Muscle of leg (tissue), 11 donors: ENCODE results near the gene CDC42BPB. TPM values are rescaled to one million over a fixed set of nuclear protein-coding genes. Genes with fewer than 3 reads are reported as not detected.

Experiments used
- DNase-seq: peaks from one replicate; pipeline ENCODE4 v3.0.0; 2013
- H3K27ac ChIP-seq: one replicate; pipeline ENCODE4 v1.5.1; 2013; ENCODE audit warnings: mild to moderate bottlenecking, low read length, control low read depth
- H3K27me3 ChIP-seq: one replicate; pipeline ENCODE4 v1.6.1; 2013; ENCODE audit warnings: low read length; ENCODE audit not compliant: control insufficient read depth, insufficient read depth
- H3K36me3 ChIP-seq: one replicate; pipeline ENCODE4 v1.6.1; 2013; ENCODE audit warnings: low read length; ENCODE audit not compliant: control insufficient read depth, insufficient read depth
- H3K4me1 ChIP-seq: one replicate; pipeline ENCODE4 v1.6.1; 2013; ENCODE audit warnings: low read length; ENCODE audit not compliant: control insufficient read depth, insufficient read depth
- H3K4me3 ChIP-seq: one replicate; pipeline ENCODE4 v1.5.1; 2013; ENCODE audit warnings: low read length, control low read depth
- H3K9me3 ChIP-seq: replicated peaks from 2 replicates; pipeline ENCODE4 v1.6.1; 2013; ENCODE audit warnings: low read depth, low read length; ENCODE audit not compliant: control insufficient read depth
- WGBS: methylation state at CpG from one replicate; pipeline ENCODE4 v1.1.5; 2013; ENCODE audit warnings: missing lambda C conversion rate; ENCODE audit not compliant: insufficient coverage; 5-methylcytosine and 5-hydroxymethylcytosine counted together
- polyA plus RNA-seq, 8 donors: library from polyadenylated mRNA; unstranded; fragments of 120-200 nt; gene quantifications; one replicate each; pipeline versions ENCODE4 v1.2.1 to v1.2.3, GENCODE V29; 2013; ENCODE audit warnings: inconsistent platforms in 1 of 8, low replicate concordance in 1 of 8; ENCODE audit not compliant: insufficient read length in 8 of 8, insufficient read depth in 1 of 8
- total RNA-seq: library from RNA; stranded (reverse); fragments of 120-200 nt; gene quantifications from one replicate; pipeline ENCODE4 v1.2.4, GENCODE V29; 2013

Gene CDC42BPB
- total and polyA plus RNA-seq, 9 donors, result 34.8 to 65.7 (median 55.4) TPM

GRCh38 chr14:103093856-103094405 lies 36.6 kb upstream of the CDC42BPB start:
- Histone ChIP-seq H3K27me3 (peaks cover 27% of the 10 kb centered on the region), H3K4me3 (no peak overlapping the region), H3K9me3 (no peaks in the 10 kb centered on the region), H3K27ac (peak overlapping the region; percentile 62), H3K36me3 (no peaks in the 10 kb centered on the region), H3K4me1 (peaks cover 26% of the 10 kb centered on the region)
- DNase-seq, result no peak
- 51% methylated on average over 12 of the region's 13 CpGs for WGBS

- H3K27me3 ChIP-seq, result peaks cover 24% of the 10 kb centered on the region
- peaks cover 26% of the 10 kb centered on the region for H3K4me1 ChIP-seq
- no peak for DNase-seq
- peak overlapping the region; percentile 19 for H3K4me3 ChIP-seq
- 42% methylated on average over 5 of the region's 9 CpGs for WGBS
- no peaks in the 10 kb centered on the region for H3K36me3 ChIP-seq
- H3K27ac ChIP-seq, result no peak overlapping the region
- H3K9me3 ChIP-seq, result no peaks in the 10 kb centered on the region
Measured at GRCh38 chr14:103091883-103092222, 34.5 kb upstream of the CDC42BPB start.

GRCh38 chr14:103091041-103091882 lies 33.9 kb upstream of the CDC42BPB start:
- Histone ChIP-seq H3K27ac (no peak overlapping the region), H3K27me3 (peaks cover 24% of the 10 kb centered on the region), H3K9me3 (no peaks in the 10 kb centered on the region), H3K36me3 (no peaks in the 10 kb centered on the region), H3K4me3 (peak overlapping the region; percentile 19), H3K4me1 (peaks cover 26% of the 10 kb centered on the region)
- DNase-seq, result no peak
- 3% methylated on average over 62 of the region's 69 CpGs for WGBS

GRCh38 chr14:103090481-103091020 lies 33.2 kb upstream of the CDC42BPB start:
- Histone ChIP-seq H3K4me3 (no peak overlapping the region), H3K36me3 (no peaks in the 10 kb centered on the region), H3K27ac (no peak overlapping the region), H3K9me3 (no peaks in the 10 kb centered on the region), H3K27me3 (peaks cover 24% of the 10 kb centered on the region), H3K4me1 (peaks cover 26% of the 10 kb centered on the region)
- DNase-seq, result no peak
- WGBS, result 71% methylated on average over 5 of the region's 12 CpGs

GRCh38 chr14:103089386-103090335 lies 32.3 kb upstream of the CDC42BPB start:
- no peaks in the 10 kb centered on the region for H3K9me3 ChIP-seq
- no peak overlapping the region for H3K4me3 ChIP-seq
- WGBS, result 71% methylated on average over 27 of the region's 28 CpGs
- no peak overlapping the region for H3K27ac ChIP-seq
- H3K4me1 ChIP-seq, result peaks cover 20% of the 10 kb centered on the region
- H3K36me3 ChIP-seq, result no peaks in the 10 kb centered on the region
- peaks cover 33% of the 10 kb centered on the region for H3K27me3 ChIP-seq
- DNase-seq, result no peak

GRCh38 chr14:103088921-103089320 lies 31.6 kb upstream of the CDC42BPB start:
- no peak overlapping the region for H3K4me3 ChIP-seq
- no peaks in the 10 kb centered on the region for H3K36me3 ChIP-seq
- H3K27me3 ChIP-seq, result peaks cover 39% of the 10 kb centered on the region
- H3K4me1 ChIP-seq, result peaks cover 17% of the 10 kb centered on the region
- no peaks in the 10 kb centered on the region for H3K9me3 ChIP-seq
- WGBS, result 81% methylated on average over 6 of the region's 6 CpGs
- H3K27ac ChIP-seq, result no peak overlapping the region
- DNase-seq, result no peak

- H3K4me3 ChIP-seq, result no peak overlapping the region
- H3K9me3 ChIP-seq, result no peaks in the 10 kb centered on the region
- 48% methylated on average over 12 of the region's 13 CpGs for WGBS
- H3K36me3 ChIP-seq, result no peaks in the 10 kb centered on the region
- peaks cover 47% of the 10 kb centered on the region for H3K27me3 ChIP-seq
- no peak overlapping the region for H3K27ac ChIP-seq
- peaks cover 16% of the 10 kb centered on the region for H3K4me1 ChIP-seq
- DNase-seq, result no peak
Measured at GRCh38 chr14:103087343-103087835, 30.0 kb upstream of the CDC42BPB start.

- Histone ChIP-seq H3K36me3 (no peaks in the 10 kb centered on the region), H3K9me3 (no peaks in the 10 kb centered on the region), H3K4me1 (peaks cover 16% of the 10 kb centered on the region), H3K27me3 (peaks cover 52% of the 10 kb centered on the region), H3K27ac (no peak overlapping the region), H3K4me3 (no peak overlapping the region)
- no peak for DNase-seq
- WGBS, result 55% methylated on average over 7 of the region's 8 CpGs
Measured at GRCh38 chr14:103086771-103087342, 29.5 kb upstream of the CDC42BPB start.

- WGBS, result 78% methylated on average over 18 of the region's 24 CpGs
Measured at GRCh38 chr14:103085106-103086091, 28.1 kb upstream of the CDC42BPB start.

More at GRCh38 chr14:103085106-103086091, 28.1 kb upstream of the CDC42BPB start:
- Histone ChIP-seq H3K36me3 (no peaks in the 10 kb centered on the region), H3K27me3 (peaks cover 41% of the 10 kb centered on the region), H3K4me1 (peaks cover 7% of the 10 kb centered on the region), H3K9me3 (no peaks in the 10 kb centered on the region), H3K4me3 (no peak overlapping the region), H3K27ac (no peak overlapping the region)
- no peak for DNase-seq
